SK-N-SH (cell line): Measurements from ENCODE around the gene AKAP10. TPM values are rescaled to one million over a fixed set of nuclear protein-coding genes. Genes with fewer than 3 reads are reported as not detected.

Experiments used
- CTCF ChIA-PET: fragments of 300-600, 350-600 bp; formaldehyde crosslinking; extraction: SDS; loops from one replicate; lab custom pipeline; 2021; lab: Yijun Ruan, JAX
- POLR2A ChIA-PET: fragments of 350-600 bp; sonication (Branson Sonifier 250); formaldehyde crosslinking; extraction: SDS; loops from one replicate; lab custom pipeline; 2020; ENCODE audit warnings: antibody characterized with exemption, inconsistent platforms; lab: Yijun Ruan, JAX
- DNase-seq: peaks from one replicate; pipeline ENCODE4 v3.0.0; 2012
- H2AFZ ChIP-seq: fragments of 200-600 bp; sonication (generic); 2 replicates; pipeline ENCODE4 v1.8.1; 2016; ENCODE audit warnings: antibody characterized with exemption, mild to moderate bottlenecking, low read depth
- H3F3A ChIP-seq: fragments of 200-600 bp; sonication (generic); replicated peaks from 2 replicates; pipeline ENCODE3; 2016; ENCODE audit warnings: antibody characterized with exemption, mild to moderate bottlenecking; ENCODE audit not compliant: insufficient read depth
- H3K27ac ChIP-seq, 2 experiments: fragments of 200-500 bp in 1 of 2; fragments of 200-600 bp in 1 of 2; sonication (Bioruptor generic) in 1 of 2; sonication (generic), shearing (Covaris generic) in 1 of 2; 2 replicates each; pipeline versions ENCODE4 v1.5.1 to v1.6.1; 2014 to 2016; ENCODE audit warnings: low read depth in 2 of 2, inconsistent platforms in 1 of 2, low read length in 1 of 2, mild to moderate bottlenecking in 1 of 2, mixed read lengths in 1 of 2
- H3K27me3 ChIP-seq: fragments of 200-600 bp; sonication (generic), shearing (Covaris generic); 2 replicates; pipeline ENCODE4 v1.6.1; 2016; ENCODE audit warnings: mixed run types; ENCODE audit not compliant: insufficient read depth
- H3K36me3 ChIP-seq, 2 experiments: fragments of 200-500 bp in 1 of 2; fragments of 200-600 bp in 1 of 2; sonication (Bioruptor generic) in 1 of 2; sonication (generic) in 1 of 2; replicated peaks in 1 of 2; 2 replicates each; pipeline versions ENCODE3 to v1.5.1; 2014 to 2016; ENCODE audit warnings: low read length in 1 of 2, mild to moderate bottlenecking in 1 of 2; ENCODE audit not compliant: insufficient read depth in 2 of 2, control insufficient read depth in 1 of 2
- H3K4me1 ChIP-seq, 2 experiments: fragments of 200-500 bp in 1 of 2; fragments of 200-600 bp in 1 of 2; sonication (Bioruptor generic) in 1 of 2; sonication (generic), shearing (Covaris generic) in 1 of 2; 2 replicates each; pipeline versions ENCODE4 v1.5.1 to v1.6.1; 2014 to 2016; ENCODE audit warnings: low read depth in 1 of 2, low read length in 1 of 2, mixed run types in 1 of 2; ENCODE audit not compliant: insufficient read depth in 2 of 2, control insufficient read depth in 1 of 2
- H3K4me2 ChIP-seq: fragments of 200-600 bp; sonication (generic), shearing (Covaris generic); 2 replicates; pipeline ENCODE4 v1.6.1; 2017; ENCODE audit warnings: mixed run types
- H3K4me3 ChIP-seq, 2 experiments: fragments of 200-500 bp in 1 of 2; fragments of 200-600 bp in 1 of 2; sonication (Bioruptor generic) in 1 of 2; sonication (generic), shearing (Covaris generic) in 1 of 2; 2 replicates each; pipeline versions ENCODE4 v1.5.1 to v1.8.1; 2014 to 2016; ENCODE audit warnings: low read depth in 2 of 2, inconsistent platforms in 1 of 2, low read length in 1 of 2, mild to moderate bottlenecking in 1 of 2, mixed read lengths in 1 of 2, moderate library complexity in 1 of 2
- H3K79me2 ChIP-seq: fragments of 200-600 bp; sonication (generic); 2 replicates; pipeline ENCODE4 v1.8.1; 2017; ENCODE audit warnings: mild to moderate bottlenecking; ENCODE audit not compliant: insufficient read depth
- H3K9ac ChIP-seq: fragments of 200-600 bp; sonication (generic); 2 replicates; pipeline ENCODE4 v1.6.1; 2017; ENCODE audit warnings: mixed run types
- H3K9me2 ChIP-seq: fragments of 200-600 bp; sonication (generic); 2 replicates; pipeline ENCODE4 v1.6.1; 2017; ENCODE audit warnings: mixed run types
- H3K9me3 ChIP-seq: fragments of 200-600 bp; sonication (generic); 2 replicates; pipeline ENCODE4 v1.6.1; 2017; ENCODE audit warnings: mixed run types, mild to moderate bottlenecking, moderate library complexity
- H4K20me1 ChIP-seq: fragments of 200-600 bp; sonication (generic); 2 replicates; pipeline ENCODE4 v1.6.1; 2017; ENCODE audit warnings: mild to moderate bottlenecking, mixed run types; ENCODE audit not compliant: insufficient read depth
- CHD2 ChIP-seq: fragments of 150-350 bp; IDR thresholded peaks from 2 replicates; pipeline ENCODE4 v1.6.1; 2018; ENCODE audit warnings: low read length; ENCODE audit not compliant: partially characterized antibody
- ELF1 ChIP-seq: IDR thresholded peaks from 2 replicates; pipeline ENCODE4 v1.4.0; 2012
- EZH2phosphoT487 ChIP-seq: fragments of 200-600 bp; sonication (generic); IDR thresholded peaks from 2 replicates; pipeline ENCODE4 v1.6.1; 2017; ENCODE audit warnings: low read depth, mixed run types, mild to moderate bottlenecking, antibody characterized with exemption, moderate library complexity, borderline replicate concordance
- FOXJ3 ChIP-seq: sonication (generic); formaldehyde crosslinking; IDR thresholded peaks from 2 replicates; pipeline ENCODE4 v1.5.1; 2020; ENCODE audit warnings: mild to moderate bottlenecking, missing genetic modification reagents
- FOXM1 ChIP-seq: IDR thresholded peaks from 2 replicates; pipeline ENCODE4 v1.4.0; 2012; ENCODE audit warnings: low read depth, mild to moderate bottlenecking
- GABPA ChIP-seq: IDR thresholded peaks from 2 replicates; pipeline ENCODE4 v1.4.0; 2012; ENCODE audit warnings: low read depth, mild to moderate bottlenecking
- GATA2 ChIP-seq: sonication (generic); formaldehyde crosslinking; IDR thresholded peaks from 2 replicates; pipeline ENCODE4 v1.5.0; 2020; ENCODE audit warnings: mild to moderate bottlenecking, missing genetic modification reagents
- JUND ChIP-seq: IDR thresholded peaks from 2 replicates; pipeline ENCODE4 v1.4.0; 2012
- PBX3 ChIP-seq: IDR thresholded peaks from 2 replicates; pipeline ENCODE4; 2012
- RAD21 ChIP-seq: IDR thresholded peaks from 2 replicates; pipeline ENCODE4 v1.6.1; 2012; ENCODE audit warnings: mild to moderate bottlenecking, low read length
- SIN3A ChIP-seq: IDR thresholded peaks from 2 replicates; pipeline ENCODE4 v1.6.1; 2012; ENCODE audit warnings: low read depth, mild to moderate bottlenecking, low read length, moderate library complexity, borderline replicate concordance
- SMC3 ChIP-seq: IDR thresholded peaks from 2 replicates; pipeline ENCODE4 v1.6.1; 2012; ENCODE audit warnings: low read depth, low read length, improper control_type of control experiment
- TAF1 ChIP-seq: IDR thresholded peaks from 2 replicates; pipeline ENCODE4 v1.6.1; 2012; ENCODE audit warnings: low read depth, mild to moderate bottlenecking, low read length, moderate library complexity, borderline replicate concordance
- TCF12 ChIP-seq: IDR thresholded peaks from 2 replicates; pipeline ENCODE4 v1.4.0; 2012
- TEAD4 ChIP-seq: IDR thresholded peaks from 2 replicates; pipeline ENCODE4 v1.4.0; 2012; ENCODE audit warnings: mild to moderate bottlenecking, borderline replicate concordance; ENCODE audit not compliant: insufficient read depth
- USF2 ChIP-seq: fragments of 150-350 bp; IDR thresholded peaks from 2 replicates; pipeline ENCODE4 v1.6.1; 2017; ENCODE audit warnings: antibody characterized with exemption, low read length, low read depth, borderline replicate concordance
- ZBTB33 ChIP-seq: IDR thresholded peaks from 2 replicates; pipeline ENCODE4 v1.4.0; 2012; ENCODE audit warnings: low read depth, borderline replicate concordance
- WGBS: methylation state at CpG from one replicate; pipeline ENCODE4 v1.1.6; 2017; ENCODE audit warnings: low lambda C conversion rate; 5-methylcytosine and 5-hydroxymethylcytosine counted together
- polyA plus RNA-seq, 3 experiments: library from polyadenylated mRNA; depleted of rRNA; stranded (reverse); fragments of >200 nt; gene quantifications; 2 replicates each; pipeline ENCODE4 v1.2.3, GENCODE V29; 2012

AKAP10 gene
- polyA plus RNA-seq, 1 of the 3 experiments (the other 2 are of a cell fraction) = 12.7 TPM

GRCh38 chr17:19991252-19991885, 13.7 kb upstream of the AKAP10 start:
- Histone ChIP-seq H3K9me2 (no peaks in the 10 kb centered on the region), H3K4me3 (no peak overlapping the region), H3K27ac (no peak overlapping the region), H3K4me1 (no peaks in the 10 kb centered on the region), H3F3A (no peaks in the 10 kb centered on the region), H3K9ac (no peak overlapping the region), H2AFZ (no peak overlapping the region), H3K79me2 (no peaks in the 10 kb centered on the region), H3K4me2 (no peak overlapping the region), H3K9me3 (no peaks in the 10 kb centered on the region), H3K27me3 (no peaks in the 10 kb centered on the region), H4K20me1 (no peaks in the 10 kb centered on the region), H3K36me3 (no peaks in the 10 kb centered on the region)
- ChIA-PET POLR2A (interaction anchor here (1.5 kb wide), 1 partner anchor 14 kb away, joined by 7 read pairs; the partner anchor contains the start of gene AKAP10), CTCF (interaction anchor here (0.6 to 6.2 kb wide), 5 partner anchors 10 to 129 kb away, joined by 3 to 67 read pairs (median 13); no protein-coding TSS in a partner anchor)
- no peak for TF ChIP-seq USF2
- no peak for TF ChIP-seq ELF1
- no peak for TF ChIP-seq ZBTB33
- TF ChIP-seq RAD21 = no peak
- no peak for TF ChIP-seq TAF1
- no peak for TF ChIP-seq TCF12
- no peak for TF ChIP-seq TEAD4
- TF ChIP-seq GATA2 (CRISPR knock-in tag) = no peak
- no peak for TF ChIP-seq EZH2phosphoT487
- TF ChIP-seq PBX3 = no peak
- TF ChIP-seq CHD2 = no peak
- no peak for TF ChIP-seq GABPA
- TF ChIP-seq JUND = no peak
- TF ChIP-seq FOXJ3 (CRISPR knock-in tag) = no peak
- TF ChIP-seq SIN3A = no peak
- TF ChIP-seq FOXM1 = no peak
- no peak for TF ChIP-seq SMC3
- DNase-seq = no peak
- WGBS = 60% methylated on average over 4 of the region's 4 CpGs
